ENCODE data around the gene FAM229B. TPM values are rescaled to one million over a fixed set of nuclear protein-coding genes. Genes with fewer than 3 reads are reported as not detected.

FAM229B gene
- total and polyA plus RNA-seq, 2 experiments from 2014 or later, result 16.5 to 51.5 TPM

DNA sequence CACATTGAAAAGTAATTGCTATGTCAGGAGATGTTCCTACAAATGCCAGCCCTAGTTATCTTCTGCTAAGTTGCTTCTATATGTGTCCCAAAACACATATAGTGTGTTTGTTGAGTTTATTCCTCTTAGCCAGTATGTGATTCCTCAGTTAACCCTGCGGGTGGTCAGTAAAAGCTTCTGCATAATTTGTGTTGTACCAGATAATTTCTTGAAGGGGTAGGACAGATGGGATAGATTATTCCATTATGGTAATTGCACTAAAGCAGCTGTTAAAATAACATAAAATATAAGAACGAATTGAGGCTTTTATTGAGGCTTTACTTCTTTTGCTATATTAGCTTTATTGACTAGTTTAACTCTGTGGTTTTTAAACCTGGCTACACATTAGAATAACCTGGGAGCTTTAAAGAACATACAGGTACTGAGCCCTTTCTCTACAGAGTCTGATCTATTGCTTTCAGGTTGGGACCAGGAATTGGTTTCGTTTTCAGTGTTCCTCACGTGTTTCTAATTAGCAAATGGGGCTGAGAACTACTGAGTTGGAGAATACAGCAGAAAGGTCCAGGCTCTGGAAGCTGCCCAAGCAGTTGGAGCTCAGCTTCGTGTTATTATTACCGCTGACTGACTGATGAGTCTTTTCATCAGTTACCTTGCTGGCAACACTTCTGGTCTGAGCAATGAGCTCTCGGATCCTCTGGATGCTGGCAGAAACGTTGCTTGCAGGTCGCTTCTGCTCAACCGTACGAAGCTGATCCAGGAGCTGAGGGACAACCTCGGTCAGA, 56.9 kb downstream of the FAM229B start:
- Histone ChIP-seq H3K27ac (no peak overlapping the region), H3K36me3 (peaks cover 94% of the 10 kb centered on the region), H3K4me3 (no peak overlapping the region), H3K4me1 (ENCODE audit: low read depth) (no peaks in the 10 kb centered on the region), H3K27me3 (no peaks in the 10 kb centered on the region), H3K9me3 (ENCODE audit: low read depth) (no peaks in the 10 kb centered on the region)
- TF ChIP-seq CTCF (IDR thresholded peaks at IDR 0.05; ENCODE audit: low read depth, low read length), result no peak
- DNase-seq (ENCODE audit: low read depth in 1 of 2, low spot score in 1 of 2), result no peak

GRCh38 chr6:112145080-112145573, 57.7 kb downstream of the FAM229B start:
- TF ChIP-seq CTCF (IDR thresholded peaks at IDR 0.05; ENCODE audit: low read depth, low read length), result no peak
- Histone ChIP-seq H3K36me3 (peaks cover 94% of the 10 kb centered on the region), H3K27ac (no peak overlapping the region), H3K9me3 (ENCODE audit: low read depth) (no peaks in the 10 kb centered on the region), H3K4me3 (no peak overlapping the region), H3K27me3 (no peaks in the 10 kb centered on the region), H3K4me1 (ENCODE audit: low read depth) (no peaks in the 10 kb centered on the region)
- no peak for DNase-seq (ENCODE audit: low read depth in 1 of 2, low spot score in 1 of 2)

DNA sequence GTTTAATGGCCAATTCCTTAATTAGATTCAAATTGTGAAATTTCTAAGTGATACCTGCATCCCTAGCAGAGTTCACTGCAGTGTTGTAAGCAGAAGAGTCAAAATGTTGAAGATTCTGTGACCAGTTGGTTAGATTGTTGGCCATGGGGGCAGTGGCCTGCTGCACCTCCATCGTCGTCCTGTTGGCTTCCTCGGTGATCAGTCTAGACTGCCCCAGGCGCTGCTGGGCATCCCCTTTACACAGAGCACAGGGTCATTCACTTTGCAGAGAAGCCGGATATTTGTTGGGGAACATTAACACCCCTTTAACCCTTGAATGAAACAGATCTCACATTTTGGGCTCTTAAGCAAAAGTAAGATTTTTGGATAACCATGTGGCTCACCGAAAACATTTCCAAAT, 60.7 kb downstream of the FAM229B start:
- H3K27ac ChIP-seq, result no peak overlapping the region
- no peaks in the 10 kb centered on the region for H3K27me3 ChIP-seq
- no peak for TF ChIP-seq CTCF (IDR thresholded peaks at IDR 0.05; ENCODE audit: low read depth, low read length)
- H3K9me3 ChIP-seq (ENCODE audit: low read depth), result no peaks in the 10 kb centered on the region
- no peak overlapping the region for H3K4me3 ChIP-seq
- H3K4me1 ChIP-seq (ENCODE audit: low read depth), result no peaks in the 10 kb centered on the region
- peaks cover 95% of the 10 kb centered on the region for H3K36me3 ChIP-seq
- no peak for DNase-seq (ENCODE audit: low read depth in 1 of 2, low spot score in 1 of 2)

- no peaks in the 10 kb centered on the region for H3K4me1 ChIP-seq (ENCODE audit: low read depth)
- no peak for DNase-seq (ENCODE audit: low read depth in 1 of 2, low spot score in 1 of 2)
- H3K36me3 ChIP-seq, result peaks cover 95% of the 10 kb centered on the region
- no peak for TF ChIP-seq CTCF (IDR thresholded peaks at IDR 0.05; ENCODE audit: low read depth, low read length)
- no peaks in the 10 kb centered on the region for H3K27me3 ChIP-seq
- peak overlapping the region; percentile 1 for H3K27ac ChIP-seq
- H3K4me3 ChIP-seq, result no peak overlapping the region
- no peaks in the 10 kb centered on the region for H3K9me3 ChIP-seq (ENCODE audit: low read depth)
These were observed 61.8 kb downstream of the FAM229B start for GRCh38 chr6:112149236-112149635.

DNA sequence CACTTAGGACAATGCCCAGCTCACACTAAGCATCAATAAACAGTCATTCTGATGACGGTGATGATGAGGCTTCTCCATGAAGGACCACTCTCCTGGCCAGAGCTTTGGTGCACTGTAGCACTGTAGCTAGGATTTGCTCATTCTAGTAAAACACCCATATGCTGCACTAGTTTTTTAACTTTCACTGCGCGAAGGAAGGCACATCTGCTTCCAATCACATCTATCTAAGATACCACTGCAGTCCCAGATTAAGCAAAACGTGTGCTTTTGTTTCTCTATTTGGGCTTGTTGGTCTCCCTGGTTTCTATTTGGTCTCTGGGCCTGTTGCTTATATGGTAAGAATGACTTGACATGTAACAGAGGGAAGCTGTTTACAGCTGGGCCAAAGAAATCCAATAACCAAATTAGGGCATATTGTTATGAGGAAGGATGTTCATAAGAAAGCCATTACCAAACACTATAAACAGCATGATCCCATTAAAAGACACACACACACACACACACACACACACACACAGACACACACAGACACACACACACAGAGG, 62.4 kb downstream of the FAM229B start:
- H3K36me3 ChIP-seq, result peaks cover 95% of the 10 kb centered on the region
- H3K27ac ChIP-seq, result peak overlapping the region; percentile 1
- TF ChIP-seq CTCF (IDR thresholded peaks at IDR 0.05; ENCODE audit: low read depth, low read length), result no peak
- no peaks in the 10 kb centered on the region for H3K4me1 ChIP-seq (ENCODE audit: low read depth)
- H3K4me3 ChIP-seq, result no peak overlapping the region
- H3K9me3 ChIP-seq (ENCODE audit: low read depth), result no peaks in the 10 kb centered on the region
- DNase-seq (ENCODE audit: low read depth in 1 of 2, low spot score in 1 of 2), result peak in 1 of 2 donors; percentile 59
- H3K27me3 ChIP-seq, result no peaks in the 10 kb centered on the region

Measured in cardiac muscle cell (in vitro differentiated cells and primary cell).